Skeletal muscle cell (primary cell): ENCODE results near the gene SPRR5.

Experiments
- DNase-seq: peaks from one replicate; pipeline ENCODE4 v3.0.0-alpha.2; 2010; ENCODE audit warnings: low read depth
- H3K4me3 ChIP-seq: 2 replicates; pipeline ENCODE4 v1.5.1; 2011; ENCODE audit warnings: low read depth, mild to moderate bottlenecking, control low read depth, low read length, moderate library complexity

Gene SPRR5

DNA sequence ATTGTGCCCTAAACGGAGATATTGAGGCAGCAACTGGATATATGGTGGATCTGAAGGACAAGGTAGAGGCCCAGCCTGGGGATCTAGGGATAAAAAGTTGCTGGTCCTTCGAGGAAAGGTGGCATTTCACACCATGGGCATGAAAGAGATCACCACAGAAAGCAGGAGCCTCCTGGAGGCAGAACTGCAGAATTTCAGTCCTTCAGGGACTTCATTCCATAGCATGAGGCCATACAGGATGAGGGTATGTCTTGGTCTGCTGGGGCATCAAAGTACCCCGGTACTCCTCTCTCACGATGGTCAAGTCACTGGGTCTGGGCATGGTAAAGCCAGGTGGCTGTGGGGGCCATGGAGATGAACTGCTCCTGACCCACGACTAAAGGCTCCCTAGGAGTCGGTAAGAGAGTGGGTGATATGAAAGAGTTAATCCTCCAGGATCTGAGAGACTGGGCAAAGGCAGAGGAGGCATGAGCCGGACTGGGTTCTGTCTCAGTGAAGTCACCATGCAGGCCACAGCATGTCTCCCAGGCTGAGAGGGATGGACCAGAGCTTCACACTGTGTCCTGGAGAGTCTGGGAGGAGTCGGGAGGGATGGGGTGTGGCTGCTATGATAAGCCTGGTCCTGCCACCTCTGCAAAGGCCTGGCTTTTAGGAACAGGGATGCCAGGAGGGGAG, 5.8 kb upstream of the SPRR5 start:
- no peak for DNase-seq

DNA sequence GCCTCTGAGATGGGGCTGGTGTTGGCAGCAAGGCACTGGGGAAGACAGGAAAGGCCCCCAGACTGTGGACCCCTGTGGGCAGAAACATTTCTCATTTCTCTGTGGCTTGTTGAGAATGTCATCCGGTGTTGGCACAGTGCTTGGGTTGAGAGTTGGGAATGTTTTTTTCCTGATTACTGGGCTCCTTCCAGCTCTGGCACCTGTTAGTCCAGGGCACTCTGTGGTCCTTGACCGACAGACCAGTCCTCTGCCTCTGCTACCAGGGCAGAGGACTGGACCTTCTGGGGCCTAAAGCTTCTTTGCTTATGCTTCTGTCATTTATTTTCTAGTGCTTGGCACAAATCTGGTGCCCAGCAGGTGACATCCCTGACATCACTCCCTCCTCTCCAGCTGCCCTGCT, 4.8 kb upstream of the SPRR5 start:
- no peak overlapping the region for H3K4me3 ChIP-seq

More for the DNA sequence above, 5.8 kb upstream of the SPRR5 start:
- H3K4me3 ChIP-seq: no peak overlapping the region

DNA sequence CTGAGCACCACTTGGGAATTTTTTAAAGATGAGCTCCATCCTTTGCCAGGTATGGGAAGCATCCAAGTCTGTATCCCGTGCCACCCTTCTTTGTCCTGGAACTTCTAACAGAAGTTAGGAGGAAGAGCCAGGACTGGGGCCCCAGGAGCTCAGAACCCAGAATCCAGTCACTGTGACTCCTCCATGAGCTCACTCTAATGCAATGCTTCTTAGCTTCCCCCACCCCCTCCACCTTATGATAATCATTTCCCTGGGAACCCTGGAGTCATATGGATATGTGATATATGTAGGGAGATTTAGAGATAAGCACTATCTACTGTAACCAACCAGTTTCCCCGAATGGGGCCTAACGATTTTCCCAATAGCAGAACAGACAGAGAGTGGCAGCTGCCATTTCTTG, 758 bp upstream of the SPRR5 start:
- H3K4me3 ChIP-seq: no peak overlapping the region
- no peak for DNase-seq

More for the DNA sequence above, 4.8 kb upstream of the SPRR5 start:
- DNase-seq: no peak

DNA sequence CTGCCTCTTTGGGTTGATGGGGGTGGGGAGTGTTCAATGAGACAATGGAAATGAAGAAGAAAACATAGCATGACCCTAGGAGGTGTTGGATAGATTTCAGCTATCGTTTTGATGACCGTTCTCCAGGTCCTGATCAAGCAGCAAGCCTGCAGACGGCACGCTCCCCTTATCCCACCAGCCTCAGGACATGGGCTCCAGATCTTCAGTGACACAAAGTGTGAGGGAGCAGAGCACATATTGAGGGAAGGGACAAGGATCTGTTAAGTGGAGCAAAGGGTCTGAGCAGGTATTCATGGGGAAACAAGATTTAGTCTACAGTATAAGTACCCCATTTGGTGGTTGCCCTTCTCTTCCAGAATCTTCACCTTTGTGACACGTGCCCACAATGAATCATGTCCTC, 4.7 kb downstream of the SPRR5 start:
- DNase-seq: no peak
- no peak overlapping the region for H3K4me3 ChIP-seq

DNA sequence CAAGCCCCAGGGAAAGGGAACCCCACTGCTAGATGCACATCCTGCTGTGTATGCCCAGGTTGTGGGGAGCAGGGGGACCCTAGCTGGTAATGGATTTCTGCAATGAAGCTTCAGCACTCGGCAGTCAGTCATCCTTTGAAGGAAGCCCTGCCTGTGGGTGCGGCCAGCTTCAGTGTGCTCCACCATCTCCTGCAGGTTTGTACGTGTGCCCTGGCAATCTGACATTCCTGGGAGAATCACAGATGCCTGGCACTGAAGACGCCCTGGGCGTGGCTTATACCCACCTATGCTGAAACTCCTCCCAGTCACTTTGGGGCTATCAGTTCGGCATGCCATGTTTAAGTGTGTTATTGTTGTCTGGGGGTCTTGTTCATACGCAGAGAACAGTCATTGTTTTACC, 6.8 kb downstream of the SPRR5 start:
- DNase-seq: no peak
- H3K4me3 ChIP-seq: no peak overlapping the region

DNA sequence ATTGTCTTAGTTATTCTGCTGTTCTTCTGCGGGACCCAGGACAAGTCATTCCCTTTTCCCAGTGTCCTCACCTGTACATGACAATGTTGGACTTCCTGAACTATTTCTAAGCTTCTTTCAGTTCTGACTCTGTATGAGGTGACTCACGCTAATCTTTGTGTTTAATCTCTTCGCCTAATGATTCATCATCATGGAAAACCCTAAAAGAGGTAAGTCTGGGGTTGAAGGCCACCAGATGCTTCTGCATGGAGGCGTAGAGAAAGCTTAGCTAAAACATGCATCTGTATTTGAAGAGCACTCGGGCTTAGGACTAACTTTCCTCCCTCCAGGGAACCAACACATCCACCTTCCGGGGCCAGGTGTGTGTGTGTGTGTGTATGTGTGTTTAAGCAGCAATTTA, 7.4 kb downstream of the SPRR5 start:
- DNase-seq: no peak
- H3K4me3 ChIP-seq: no peak overlapping the region

DNA sequence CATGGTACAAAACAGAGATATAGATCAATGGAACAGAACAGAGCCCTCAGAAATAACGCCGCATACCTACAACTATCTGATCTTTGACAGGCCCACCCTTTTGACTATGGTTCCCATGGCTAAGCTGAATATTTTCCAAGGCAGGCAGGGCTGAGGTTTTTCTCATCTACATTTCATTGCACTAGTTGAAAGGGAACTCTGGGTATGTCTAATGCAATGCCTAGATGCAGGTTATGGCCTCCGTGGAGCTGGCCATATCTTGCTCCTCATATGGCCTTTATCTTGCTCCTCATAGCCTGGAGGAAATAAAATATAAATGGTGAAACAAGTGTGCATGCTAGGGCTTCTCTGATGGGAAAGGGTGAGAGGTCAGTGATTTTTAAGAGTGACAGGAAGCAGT, 10.6 kb downstream of the SPRR5 start:
- H3K4me3 ChIP-seq: no peak overlapping the region
- no peak for DNase-seq

DNA sequence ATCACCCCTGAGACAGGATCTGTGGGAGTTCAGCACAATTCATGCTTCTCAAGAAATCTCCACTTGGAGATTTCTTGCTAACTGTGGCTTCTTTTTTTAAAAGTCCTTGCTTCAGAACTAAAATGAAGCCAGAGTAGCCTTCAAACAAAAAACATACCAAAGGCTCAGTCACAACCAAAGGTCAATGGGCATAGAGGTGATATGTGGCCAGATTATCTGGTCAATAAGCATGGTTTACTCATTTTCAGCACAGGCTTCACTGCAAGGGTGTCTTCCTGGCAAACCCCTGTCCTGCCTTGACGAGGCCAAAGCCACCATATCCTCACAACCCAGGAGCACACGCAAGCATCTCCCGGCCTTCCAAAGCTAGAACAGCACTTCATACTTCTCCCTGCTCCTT, 12.3 kb downstream of the SPRR5 start:
- H3K4me3 ChIP-seq: no peak overlapping the region
- DNase-seq: no peak

DNA sequence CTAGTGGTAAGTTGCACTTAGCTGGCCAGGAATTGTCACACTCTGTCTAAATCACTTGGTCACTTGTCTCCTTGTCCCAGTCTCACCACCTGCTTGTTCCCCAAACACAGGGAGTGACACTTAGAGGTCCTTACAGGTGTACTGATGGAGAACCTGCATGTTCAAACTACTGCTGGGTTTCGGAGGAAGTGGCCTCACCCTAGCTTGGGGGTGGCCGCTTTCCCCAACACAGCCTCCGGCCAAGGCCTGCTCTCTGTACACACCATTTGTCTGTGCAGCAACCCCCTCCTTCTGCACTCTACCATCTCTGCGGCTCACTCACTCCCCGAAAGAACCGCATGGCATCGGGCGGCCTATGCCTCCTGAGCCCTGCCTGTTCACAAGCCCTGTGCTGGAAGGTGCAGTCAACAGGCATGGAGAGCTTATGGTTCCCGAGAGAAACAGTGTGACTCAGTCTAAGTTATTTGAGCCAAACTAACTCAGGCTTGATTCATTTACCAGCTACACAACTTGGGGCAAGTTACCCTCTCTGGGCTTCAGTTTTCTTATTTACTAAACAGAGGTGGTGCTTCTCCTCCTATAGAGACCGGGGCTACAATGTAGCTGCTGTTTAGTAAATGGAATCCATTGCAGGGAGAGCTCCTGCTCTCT, 12.9 kb downstream of the SPRR5 start:
- H3K4me3 ChIP-seq: no peak overlapping the region
- no peak for DNase-seq

DNA sequence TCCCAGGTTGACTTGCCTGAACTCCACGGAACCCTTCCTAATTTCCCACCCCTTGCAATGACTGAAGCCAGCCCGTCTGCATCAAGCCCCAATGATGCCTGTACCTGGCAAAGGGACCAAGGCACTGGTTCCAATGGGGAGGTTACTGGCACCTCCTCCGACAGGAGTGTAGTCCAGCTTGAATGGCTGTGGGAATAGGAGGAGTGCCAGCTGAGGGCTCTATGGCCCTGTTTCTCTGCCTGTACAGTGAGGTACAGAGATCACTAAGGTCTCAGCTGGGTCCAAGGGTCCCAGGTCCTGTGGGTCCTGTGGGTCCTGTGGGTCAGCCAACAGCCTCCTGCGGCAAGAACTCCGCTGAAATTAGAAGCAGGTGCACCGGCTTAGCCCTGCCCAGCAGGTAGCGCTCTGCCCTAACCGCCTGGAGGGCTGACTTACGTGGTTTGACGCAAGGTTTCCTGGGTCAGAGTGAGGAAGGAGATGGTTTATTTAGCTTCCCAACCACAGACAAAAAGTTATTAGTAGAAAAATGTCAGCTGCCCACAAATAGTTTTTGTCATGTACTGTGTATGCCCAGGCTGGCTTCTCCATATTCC, 13.5 kb downstream of the SPRR5 start:
- DNase-seq: no peak

DNA sequence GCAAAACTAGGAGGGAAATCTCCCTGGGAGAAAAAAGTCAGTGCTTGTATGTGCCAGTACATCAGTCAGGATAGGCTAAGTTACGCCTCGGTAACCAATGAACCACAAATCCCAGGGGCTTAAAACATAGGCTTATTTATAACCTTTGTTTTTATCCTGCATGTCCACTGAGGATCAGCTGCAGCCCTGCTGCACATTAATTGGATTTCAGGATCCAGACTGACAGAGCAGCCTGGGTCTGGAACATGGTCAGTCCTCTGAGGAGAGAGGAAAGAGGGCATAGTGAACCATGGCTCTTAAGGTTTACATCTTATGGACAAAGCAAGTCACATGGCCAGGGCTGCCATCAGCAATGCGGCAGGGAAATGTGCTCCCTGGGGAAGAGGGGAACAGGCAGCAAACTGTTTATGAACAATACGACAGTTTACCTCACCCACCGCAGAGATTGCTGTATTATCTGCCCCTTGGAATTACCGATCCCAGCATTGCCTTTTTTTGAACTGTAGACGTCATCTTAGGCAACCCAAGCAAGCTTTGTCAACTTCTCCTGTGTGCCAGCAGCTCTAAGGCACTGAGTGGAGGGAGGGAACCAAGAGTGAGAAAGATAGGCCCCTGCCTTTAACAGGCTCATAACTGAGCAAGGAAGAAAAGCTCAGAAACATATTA, 14.4 kb downstream of the SPRR5 start:
- H3K4me3 ChIP-seq: no peak overlapping the region
- DNase-seq: no peak

More for the DNA sequence above, 13.5 kb downstream of the SPRR5 start:
- no peak overlapping the region for H3K4me3 ChIP-seq

DNA sequence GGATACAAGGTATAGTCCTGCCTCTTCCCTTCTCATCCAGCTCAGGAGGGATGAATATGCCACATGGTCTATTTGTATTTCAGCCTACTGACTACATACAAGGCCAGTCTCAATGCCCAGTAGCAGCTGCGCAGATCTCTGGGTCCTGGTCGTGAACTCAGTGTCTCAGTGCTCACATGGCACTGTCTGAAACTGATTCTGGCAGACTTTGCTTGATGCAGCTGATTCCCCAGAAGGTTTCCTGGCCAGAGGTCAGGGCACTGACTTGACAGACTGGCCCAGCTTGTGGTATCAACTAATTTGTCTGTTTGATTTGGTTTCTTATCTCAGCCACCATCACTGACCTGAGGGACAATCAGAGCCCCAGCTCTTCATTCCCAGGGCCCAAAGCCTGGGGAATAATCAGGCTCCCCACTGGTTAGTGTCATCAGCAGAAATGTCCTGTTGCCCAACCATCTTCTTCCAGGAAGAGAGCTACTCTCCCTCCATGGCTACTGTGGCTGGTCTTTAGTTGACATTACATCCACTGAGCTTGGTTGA, 15.9 kb downstream of the SPRR5 start:
- DNase-seq: no peak
- no peak overlapping the region for H3K4me3 ChIP-seq

DNA sequence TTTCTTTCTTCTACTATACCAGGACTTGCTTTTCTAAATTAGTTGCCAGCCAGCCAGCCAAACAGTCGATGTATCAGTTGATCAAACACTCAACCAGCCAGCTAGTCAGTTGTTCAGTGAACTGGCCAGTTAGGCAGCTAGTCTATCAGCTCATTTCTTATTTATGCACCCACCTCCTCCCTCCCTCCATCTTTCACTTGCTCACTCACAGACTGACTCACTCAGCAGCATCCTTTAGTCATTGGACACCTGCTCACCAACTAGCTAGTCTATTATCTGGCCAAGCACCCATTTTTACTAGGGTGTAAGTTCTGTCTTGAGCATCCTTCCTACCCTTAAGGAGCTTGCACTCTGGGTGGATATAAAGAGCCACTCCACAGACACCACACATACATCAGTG, 17.5 kb downstream of the SPRR5 start:
- no peak overlapping the region for H3K4me3 ChIP-seq
- no peak for DNase-seq

DNA sequence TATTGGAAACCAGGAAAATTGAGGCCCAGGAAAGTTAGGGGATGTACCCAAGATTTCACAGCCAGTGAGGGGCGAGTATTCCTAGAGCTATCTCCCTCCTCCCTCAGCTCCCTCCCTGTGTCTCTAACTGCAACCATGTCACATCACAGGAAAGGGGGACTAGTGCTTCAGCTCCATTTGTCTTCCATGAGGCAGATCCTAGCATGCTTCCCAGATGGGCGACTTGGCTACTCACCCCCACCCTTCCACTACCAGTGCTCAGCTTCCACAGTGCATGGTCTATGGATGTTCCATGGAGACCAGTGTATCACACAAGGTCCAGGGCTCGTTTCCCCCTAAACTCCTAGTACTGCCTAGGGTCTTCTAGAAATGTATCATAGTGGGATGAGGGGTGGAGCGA, 18.8 kb downstream of the SPRR5 start:
- H3K4me3 ChIP-seq: no peak overlapping the region
- no peak for DNase-seq

DNA sequence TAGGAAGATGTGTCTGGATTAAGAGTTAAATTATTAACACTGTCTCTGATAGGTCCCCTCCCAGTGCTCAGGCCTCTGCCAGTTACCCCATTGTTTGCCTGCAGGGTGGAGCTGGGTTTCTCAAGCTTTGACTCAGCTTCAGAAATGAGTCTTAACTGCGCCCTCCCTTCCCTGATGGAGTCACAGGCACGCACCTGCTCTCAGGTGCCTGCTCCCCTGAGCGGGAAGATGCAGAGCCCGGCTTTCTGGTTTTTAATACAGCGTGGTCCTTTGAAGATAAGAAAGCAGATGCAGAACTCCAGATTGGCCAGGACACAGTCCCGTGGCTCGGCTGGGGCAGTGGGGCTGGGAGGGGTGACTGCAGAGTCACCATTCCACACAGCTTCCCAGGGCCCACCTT, 20.2 kb downstream of the SPRR5 start:
- H3K4me3 ChIP-seq: no peak overlapping the region
- no peak for DNase-seq

DNA sequence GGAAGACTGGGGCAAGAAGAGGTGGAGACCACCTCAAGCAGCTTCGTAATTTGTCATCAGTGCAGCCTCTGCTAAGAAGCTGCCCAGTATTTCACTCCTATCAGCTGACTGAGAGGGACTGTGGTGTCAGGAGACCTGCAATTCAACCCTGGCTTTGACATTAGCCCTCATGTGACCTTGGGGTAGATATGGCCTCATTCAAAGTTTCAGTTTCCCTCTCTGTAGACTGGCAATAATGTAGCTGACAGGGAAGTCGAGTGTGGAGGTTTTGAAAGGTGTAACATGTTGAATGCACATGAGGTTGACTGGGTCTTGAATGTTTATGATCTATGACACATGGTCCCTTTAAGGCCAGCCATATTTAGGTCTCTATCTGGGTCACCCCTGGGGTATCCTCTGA, 21.2 kb downstream of the SPRR5 start:
- DNase-seq: no peak
- no peak overlapping the region for H3K4me3 ChIP-seq

DNA sequence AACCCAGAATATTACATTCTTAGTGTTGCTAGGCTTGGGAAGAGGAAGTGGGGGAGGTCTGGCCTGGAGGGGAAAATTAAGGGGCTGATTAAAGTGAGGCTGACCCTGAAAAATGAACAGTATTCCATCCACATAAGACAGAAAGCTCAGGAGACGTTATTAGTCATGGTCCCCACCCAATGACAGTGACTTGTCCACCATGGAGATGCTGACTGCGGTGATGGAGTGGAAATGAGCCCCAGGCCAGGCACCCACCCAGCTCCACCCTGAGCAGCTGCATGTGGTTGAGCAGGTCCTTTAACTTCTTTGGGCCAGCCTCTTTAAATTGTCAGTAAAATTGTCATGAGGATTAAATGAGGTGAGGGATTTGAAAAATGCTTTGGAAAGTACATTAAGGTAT, 22.0 kb downstream of the SPRR5 start:
- H3K4me3 ChIP-seq: no peak overlapping the region
- DNase-seq: no peak

DNA sequence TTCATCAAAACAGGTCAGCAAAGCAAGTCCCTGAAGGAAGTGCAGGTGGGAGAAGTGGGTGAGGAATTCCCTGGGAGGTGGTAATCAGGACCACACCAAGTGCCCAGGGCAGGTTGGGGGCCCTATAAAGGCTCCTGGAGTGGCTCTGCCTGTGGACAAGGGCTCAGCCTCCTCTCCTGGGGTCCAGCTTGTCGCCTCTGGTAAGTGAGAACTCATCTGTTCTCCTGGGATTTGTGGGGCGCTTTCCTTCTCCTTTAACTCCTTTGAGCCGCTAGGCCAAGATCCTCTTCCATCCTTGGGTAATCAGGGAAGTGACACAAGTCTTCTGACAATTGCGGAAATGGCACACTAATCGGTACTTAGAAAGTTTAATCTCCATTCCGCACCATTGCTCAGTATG, 23.5 kb downstream of the SPRR5 start, which contains the start of gene SPRR4:
Gene SPRR4 (plus strand): TSS at position 154 of the 400 bp plus-strand sequence. CDS start 1,243 bp downstream, outside the sequence.
- H3K4me3 ChIP-seq: no peak within 1 kb of the TSS

DNA sequence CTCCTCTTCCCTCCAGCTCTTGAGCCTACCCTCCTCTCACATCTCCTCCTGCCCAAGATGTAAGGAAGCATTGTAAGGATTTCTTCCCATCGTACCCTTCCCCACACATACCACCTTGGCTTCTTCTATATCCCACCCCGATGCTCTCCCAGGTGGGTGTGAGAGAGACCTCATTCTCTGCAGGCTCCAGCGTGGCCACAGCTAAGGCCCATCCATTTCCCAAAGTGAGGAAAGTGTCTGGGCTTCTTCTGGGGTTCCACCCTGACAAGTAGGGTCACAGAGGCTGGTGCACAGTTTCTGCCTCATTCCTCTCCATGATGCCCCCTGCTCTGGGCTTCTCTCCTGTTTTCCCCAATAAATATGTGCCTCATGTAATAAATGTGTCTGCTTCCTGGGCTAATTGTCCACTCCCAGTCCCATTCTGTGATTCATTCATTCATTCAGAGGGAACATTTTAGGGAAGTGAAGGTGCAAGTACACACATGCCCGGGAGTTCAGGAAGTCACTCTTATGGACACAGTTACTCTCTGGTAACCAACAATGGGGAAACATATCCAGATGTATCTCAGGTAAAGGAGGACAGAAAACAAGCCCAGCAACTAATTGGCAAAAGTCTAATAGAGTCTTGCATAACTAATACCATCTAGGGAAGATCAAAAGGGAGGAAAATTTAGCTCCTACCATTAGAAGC, 25.3 kb downstream of the SPRR5 start:
- DNase-seq: no peak
- H3K4me3 ChIP-seq: no peak overlapping the region

More for the DNA sequence above, 23.5 kb downstream of the SPRR5 start, which contains the start of gene SPRR4:
- no peak for DNase-seq

DNA sequence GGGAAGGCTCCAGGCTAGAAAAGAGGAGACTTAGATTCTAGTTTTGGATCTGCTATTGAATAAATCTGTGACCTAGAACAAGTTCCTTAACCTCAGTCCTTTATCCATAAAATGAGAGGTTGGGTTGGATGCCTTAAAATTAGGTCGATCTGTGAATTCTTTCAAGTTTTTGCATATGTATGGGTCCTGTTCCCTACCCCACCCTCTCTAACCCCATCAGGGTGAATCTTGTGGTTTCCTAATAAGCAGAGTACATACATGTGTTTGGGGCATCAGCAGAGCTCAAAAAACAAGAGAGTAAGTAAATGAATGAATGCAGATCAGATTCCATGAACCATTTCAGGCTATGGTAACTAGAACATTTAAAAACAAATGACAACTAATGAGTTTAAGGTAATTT, 29.7 kb downstream of the SPRR5 start:
- no peak for DNase-seq
- no peak overlapping the region for H3K4me3 ChIP-seq
